HepG2 (cell line): ENCODE data around the gene TLN1. TPM values are rescaled to one million over a fixed set of nuclear protein-coding genes. Genes with fewer than 3 reads are reported as not detected.

Experiments
- ASH2L ChIP-seq: fragments of 300-600, 200-600 bp; sonication (generic); IDR thresholded peaks from 2 replicates; pipeline ENCODE4 v1.7.0; 2017; ENCODE audit warnings: low read depth, mild to moderate bottlenecking, moderate library complexity, mixed read lengths, low read length; ENCODE audit not compliant: insufficient read length
- ESRRA ChIP-seq: sonication (generic); formaldehyde crosslinking; IDR thresholded peaks from 2 replicates; pipeline ENCODE4 v1.5.1; 2020; ENCODE audit warnings: mild to moderate bottlenecking, low read depth, missing genetic modification reagents
- FOXM1 ChIP-seq: sonication (generic); formaldehyde crosslinking; IDR thresholded peaks from 2 replicates; pipeline ENCODE4 v1.5.0; 2020; ENCODE audit warnings: missing genetic modification reagents
- HNF4A ChIP-seq: sonication (generic); formaldehyde crosslinking; IDR thresholded peaks from 2 replicates; pipeline ENCODE4 v1.4.0; 2020; ENCODE audit warnings: missing genetic modification reagents
- ISX ChIP-seq: sonication (generic); formaldehyde crosslinking; conservative IDR thresholded peaks from 2 replicates; pipeline ENCODE4 v1.5.0; 2020; ENCODE audit warnings: missing genetic modification reagents
- KDM4B ChIP-seq: sonication (generic); formaldehyde crosslinking; IDR thresholded peaks from 2 replicates; pipeline ENCODE4 v1.4.0; 2020; ENCODE audit warnings: missing genetic modification reagents
- MTF1 ChIP-seq: sonication (generic); formaldehyde crosslinking; IDR thresholded peaks from 2 replicates; pipeline ENCODE4 v1.5.0; 2020; ENCODE audit warnings: missing genetic modification reagents
- MYNN ChIP-seq: sonication (generic); formaldehyde crosslinking; IDR thresholded peaks from 2 replicates; pipeline ENCODE4 v1.4.0; 2020; ENCODE audit warnings: mild to moderate bottlenecking, low read depth, missing genetic modification reagents
- NRL ChIP-seq: sonication (generic); formaldehyde crosslinking; IDR thresholded peaks from 2 replicates; pipeline ENCODE4 v1.5.0; 2020; ENCODE audit warnings: missing genetic modification reagents, mild to moderate bottlenecking, moderate library complexity, borderline replicate concordance
- RAD51 ChIP-seq: fragments of 450-650 bp; IDR thresholded peaks from 2 replicates; pipeline ENCODE4 v1.6.1; 2016; ENCODE audit warnings: borderline replicate concordance
- SMARCC2 ChIP-seq: fragments of 450-650 bp; IDR thresholded peaks from 2 replicates; pipeline ENCODE4 v1.6.1; 2017; ENCODE audit warnings: antibody characterized with exemption, mild to moderate bottlenecking
- SOX6 ChIP-seq, 2 experiments: fragments of 450-650 bp in 1 of 2; sonication (generic) in 1 of 2; formaldehyde crosslinking in 1 of 2; IDR thresholded peaks; 2 replicates each; pipeline versions ENCODE4 v1.4.0 to v1.6.1; 2017 to 2020; ENCODE audit warnings: antibody characterized with exemption in 1 of 2, mild to moderate bottlenecking in 1 of 2, missing genetic modification reagents in 1 of 2
- THAP11 ChIP-seq: IDR thresholded peaks from 2 replicates; pipeline ENCODE4 v1.6.1; 2016; ENCODE audit warnings: missing biosample characterization, missing genetic modification reagents
- ZFP82 ChIP-seq: sonication (generic); formaldehyde crosslinking; IDR thresholded peaks from 2 replicates; pipeline ENCODE4 v1.5.1; 2020; ENCODE audit warnings: mild to moderate bottlenecking, missing genetic modification reagents, borderline replicate concordance
- ZNF496 ChIP-seq: sonication (generic); formaldehyde crosslinking; IDR thresholded peaks from 2 replicates; pipeline ENCODE4 v1.8.1; 2023; ENCODE audit warnings: mild to moderate bottlenecking, moderate library complexity, missing genetic modification reagents; ENCODE audit not compliant: insufficient replicate concordance
- ZNF569 ChIP-seq: sonication (generic); formaldehyde crosslinking; IDR thresholded peaks from 2 replicates; pipeline ENCODE4 v1.5.0; 2020; ENCODE audit warnings: mild to moderate bottlenecking, missing genetic modification reagents, moderate library complexity, borderline replicate concordance
- ZNF713 ChIP-seq: sonication (generic); formaldehyde crosslinking; IDR thresholded peaks from 2 replicates; pipeline ENCODE4 v1.4.0; 2020; ENCODE audit warnings: mild to moderate bottlenecking, missing genetic modification reagents
- ZNF746 ChIP-seq: sonication (generic); formaldehyde crosslinking; IDR thresholded peaks from 2 replicates; pipeline ENCODE4 v1.8.0; 2022; ENCODE audit warnings: mild to moderate bottlenecking, missing genetic modification reagents
- ZSCAN9 ChIP-seq: IDR thresholded peaks from 2 replicates; pipeline ENCODE4 v1.6.1; 2016; ENCODE audit warnings: borderline replicate concordance
- polyA plus RNA-seq, 8 experiments: library from polyadenylated mRNA; depleted of rRNA in 3 of 8; stranded (reverse) in 7 of 8; unstranded in 1 of 8; fragments of >200 nt; fragmentation: Illumina TruSeq in 4 of 8; extraction: Trizol in 4 of 8; gene quantifications; 2 replicates each; pipeline versions ENCODE4 v1.2.1 to v1.2.3, GENCODE V29; 2011 to 2016; ENCODE audit warnings: low read depth in 4 of 8, missing spikeins in 1 of 8, mixed read lengths in 1 of 8; ENCODE audit not compliant: insufficient read depth in 1 of 8
- total RNA-seq, 5 experiments: library from RNA; depleted of rRNA; stranded (reverse); fragments of >200 nt; fragmentation: Illumina TruSeq; extraction: Trizol; gene quantifications; 2 replicates each; pipeline ENCODE4 v1.2.3, GENCODE V29; 2016; ENCODE audit warnings: low read depth in 1 of 5
- TF ChIP-seq, protein P1 (sequence below): IDR thresholded peaks from 2 replicates; pipeline ENCODE4 v1.6.1; 2016; ENCODE audit warnings: low read depth
- TF ChIP-seq, protein P2 (sequence below): sonication (generic); formaldehyde crosslinking; IDR thresholded peaks from 2 replicates; pipeline ENCODE4 v1.5.0; 2020; ENCODE audit warnings: missing genetic modification reagents
- TF ChIP-seq, protein P3 (sequence below): sonication (generic); formaldehyde crosslinking; IDR thresholded peaks from 2 replicates; pipeline ENCODE4 v1.5.1; 2020; ENCODE audit warnings: mild to moderate bottlenecking, missing genetic modification reagents, moderate library complexity
- TF ChIP-seq, protein P4 (sequence below): sonication (generic); formaldehyde crosslinking; IDR thresholded peaks from 2 replicates; pipeline ENCODE4 v1.5.0; 2020; ENCODE audit warnings: mild to moderate bottlenecking, low read depth, missing genetic modification reagents, borderline replicate concordance
- TF ChIP-seq, protein P5 (sequence below): sonication (generic); formaldehyde crosslinking; IDR thresholded peaks from 2 replicates; pipeline ENCODE4 v1.5.0; 2020; ENCODE audit warnings: missing genetic modification reagents, mild to moderate bottlenecking, borderline replicate concordance

TLN1 gene
- total and polyA plus RNA-seq, 2 of the 13 experiments (the other 11 are each of a cell fraction or from before 2014, with no cell fraction given): 35.2 to 51.8 TPM

DNA sequence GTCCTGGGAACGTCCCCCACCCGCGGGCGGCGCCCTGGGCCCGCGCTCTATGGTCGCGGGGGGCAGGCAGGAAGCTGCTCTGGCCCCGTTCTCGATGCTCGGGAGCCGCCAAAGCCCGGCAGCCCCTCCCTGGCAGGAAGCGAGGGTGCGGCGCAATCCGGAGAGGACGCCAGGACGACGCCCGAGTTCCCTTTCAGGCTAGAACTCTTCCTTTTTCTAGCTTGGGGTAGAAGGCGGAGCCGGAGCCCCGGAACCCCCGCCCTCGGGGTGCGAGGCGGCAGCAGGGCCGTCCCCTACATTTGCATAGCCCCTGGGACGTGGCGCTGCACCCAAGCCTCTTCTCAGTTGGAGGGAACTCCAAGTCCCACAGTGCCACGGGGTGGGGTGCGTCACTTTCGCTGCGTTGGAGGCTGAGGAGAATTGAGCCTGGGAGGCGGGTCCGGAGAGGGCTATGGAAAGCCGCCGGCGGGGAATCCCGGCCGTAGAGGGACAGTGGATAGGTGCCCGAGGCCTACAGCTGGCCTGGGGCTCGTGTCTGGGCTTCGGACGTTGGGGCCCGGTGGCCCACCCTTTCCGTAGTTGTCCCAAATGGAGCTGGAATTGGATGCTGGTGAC, at the start of gene TLN1, which contains the start of gene CREB3 (continued):
- TF ChIP-seq, protein P1, sequence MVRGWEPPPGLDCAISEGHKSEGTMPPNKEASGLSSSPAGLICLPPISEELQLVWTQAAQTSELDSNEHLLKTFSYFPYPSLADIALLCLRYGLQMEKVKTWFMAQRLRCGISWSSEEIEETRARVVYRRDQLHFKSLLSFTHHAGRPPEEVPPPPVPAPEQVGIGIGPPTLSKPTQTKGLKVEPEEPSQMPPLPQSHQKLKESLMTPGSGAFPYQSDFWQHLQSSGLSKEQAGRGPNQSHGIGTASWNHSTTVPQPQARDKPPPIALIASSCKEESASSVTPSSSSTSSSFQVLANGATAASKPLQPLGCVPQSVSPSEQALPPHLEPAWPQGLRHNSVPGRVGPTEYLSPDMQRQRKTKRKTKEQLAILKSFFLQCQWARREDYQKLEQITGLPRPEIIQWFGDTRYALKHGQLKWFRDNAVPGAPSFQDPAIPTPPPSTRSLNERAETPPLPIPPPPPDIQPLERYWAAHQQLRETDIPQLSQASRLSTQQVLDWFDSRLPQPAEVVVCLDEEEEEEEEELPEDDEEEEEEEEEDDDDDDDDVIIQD (CRISPR knock-in tag): peak; percentile 13; the same call in 1 of the 2 replicates
- TF ChIP-seq HNF4A (CRISPR knock-in tag) (peak; percentile 62), ZNF496 (CRISPR knock-in tag) (no peak), SMARCC2 (no peak), THAP11 (CRISPR knock-in tag) (peak; percentile 97), ASH2L (peak; percentile 83), ZNF569 (CRISPR knock-in tag) (no peak), KDM4B (CRISPR knock-in tag) (peak; percentile 78; the same call in 1 of the 2 replicates), ZFP82 (CRISPR knock-in tag) (peak; percentile 53; the same call in 1 of the 2 replicates), ZNF713 (no peak), ZNF746 (CRISPR knock-in tag) (no peak; the same call in 1 of the 2 replicates), RAD51 (no peak), SOX6 (IDR thresholded peaks at IDR 0.05) (no peak), SOX6 (CRISPR knock-in tag; IDR thresholded peaks at IDR 0.05) (peak; percentile 68; the same call in 1 of the 2 replicates), ISX (CRISPR knock-in tag) (0 out of 2 replicates have a peak, but pooled peaks have one; percentile 47), NRL (CRISPR knock-in tag) (peak; percentile 41; the same call in 1 of the 2 replicates), MYNN (no peak), ESRRA (CRISPR knock-in tag) (no peak; the same call in 1 of the 2 replicates), MTF1 (CRISPR knock-in tag) (no peak), FOXM1 (CRISPR knock-in tag) (0 out of 2 replicates have a peak, but pooled peaks have one; percentile 10), ZSCAN9 (no peak)
- TF ChIP-seq, protein P2, sequence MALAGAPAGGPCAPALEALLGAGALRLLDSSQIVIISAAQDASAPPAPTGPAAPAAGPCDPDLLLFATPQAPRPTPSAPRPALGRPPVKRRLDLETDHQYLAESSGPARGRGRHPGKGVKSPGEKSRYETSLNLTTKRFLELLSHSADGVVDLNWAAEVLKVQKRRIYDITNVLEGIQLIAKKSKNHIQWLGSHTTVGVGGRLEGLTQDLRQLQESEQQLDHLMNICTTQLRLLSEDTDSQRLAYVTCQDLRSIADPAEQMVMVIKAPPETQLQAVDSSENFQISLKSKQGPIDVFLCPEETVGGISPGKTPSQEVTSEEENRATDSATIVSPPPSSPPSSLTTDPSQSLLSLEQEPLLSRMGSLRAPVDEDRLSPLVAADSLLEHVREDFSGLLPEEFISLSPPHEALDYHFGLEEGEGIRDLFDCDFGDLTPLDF (CRISPR knock-in tag): peak; percentile 91
- TF ChIP-seq, protein P3, sequence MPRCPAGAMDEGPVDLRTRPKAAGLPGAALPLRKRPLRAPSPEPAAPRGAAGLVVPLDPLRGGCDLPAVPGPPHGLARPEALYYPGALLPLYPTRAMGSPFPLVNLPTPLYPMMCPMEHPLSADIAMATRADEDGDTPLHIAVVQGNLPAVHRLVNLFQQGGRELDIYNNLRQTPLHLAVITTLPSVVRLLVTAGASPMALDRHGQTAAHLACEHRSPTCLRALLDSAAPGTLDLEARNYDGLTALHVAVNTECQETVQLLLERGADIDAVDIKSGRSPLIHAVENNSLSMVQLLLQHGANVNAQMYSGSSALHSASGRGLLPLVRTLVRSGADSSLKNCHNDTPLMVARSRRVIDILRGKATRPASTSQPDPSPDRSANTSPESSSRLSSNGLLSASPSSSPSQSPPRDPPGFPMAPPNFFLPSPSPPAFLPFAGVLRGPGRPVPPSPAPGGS: peak; percentile 80; the same call in 1 of the 2 replicates
- TF ChIP-seq, protein P4, sequence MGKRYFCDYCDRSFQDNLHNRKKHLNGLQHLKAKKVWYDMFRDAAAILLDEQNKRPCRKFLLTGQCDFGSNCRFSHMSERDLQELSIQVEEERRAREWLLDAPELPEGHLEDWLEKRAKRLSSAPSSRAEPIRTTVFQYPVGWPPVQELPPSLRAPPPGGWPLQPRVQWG (CRISPR knock-in tag): no peak
- TF ChIP-seq, protein P5, sequence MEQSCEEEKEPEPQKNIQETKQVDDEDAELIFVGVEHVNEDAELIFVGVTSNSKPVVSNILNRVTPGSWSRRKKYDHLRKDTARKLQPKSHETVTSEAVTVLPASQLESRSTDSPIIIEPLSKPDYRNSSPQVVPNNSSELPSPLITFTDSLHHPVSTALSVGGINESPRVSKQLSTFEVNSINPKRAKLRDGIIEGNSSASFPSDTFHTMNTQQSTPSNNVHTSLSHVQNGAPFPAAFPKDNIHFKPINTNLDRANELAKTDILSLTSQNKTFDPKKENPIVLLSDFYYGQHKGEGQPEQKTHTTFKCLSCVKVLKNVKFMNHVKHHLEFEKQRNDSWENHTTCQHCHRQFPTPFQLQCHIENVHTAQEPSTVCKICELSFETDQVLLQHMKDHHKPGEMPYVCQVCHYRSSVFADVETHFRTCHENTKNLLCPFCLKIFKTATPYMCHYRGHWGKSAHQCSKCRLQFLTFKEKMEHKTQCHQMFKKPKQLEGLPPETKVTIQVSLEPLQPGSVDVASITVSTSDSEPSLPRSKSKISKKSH (CRISPR knock-in tag): peak; percentile 29; the same call in 1 of the 2 replicates
